ENCODE data around the gene GH2. TPM values are rescaled to one million over a fixed set of nuclear protein-coding genes. Genes with fewer than 3 reads are reported as not detected.
A peak's percentile ranks its signal among the peaks of the same experiment; 100 is the strongest.
"Not testable (repeated sequence)": the region's sequence is repeated elsewhere in the genome, so short reads cannot be mapped to it uniquely, and the experiment has no call there.

Gene GH2
- total and polyA plus RNA-seq, 2 experiments from 2014 or later = 0.59 to 2.3 TPM

DNA sequence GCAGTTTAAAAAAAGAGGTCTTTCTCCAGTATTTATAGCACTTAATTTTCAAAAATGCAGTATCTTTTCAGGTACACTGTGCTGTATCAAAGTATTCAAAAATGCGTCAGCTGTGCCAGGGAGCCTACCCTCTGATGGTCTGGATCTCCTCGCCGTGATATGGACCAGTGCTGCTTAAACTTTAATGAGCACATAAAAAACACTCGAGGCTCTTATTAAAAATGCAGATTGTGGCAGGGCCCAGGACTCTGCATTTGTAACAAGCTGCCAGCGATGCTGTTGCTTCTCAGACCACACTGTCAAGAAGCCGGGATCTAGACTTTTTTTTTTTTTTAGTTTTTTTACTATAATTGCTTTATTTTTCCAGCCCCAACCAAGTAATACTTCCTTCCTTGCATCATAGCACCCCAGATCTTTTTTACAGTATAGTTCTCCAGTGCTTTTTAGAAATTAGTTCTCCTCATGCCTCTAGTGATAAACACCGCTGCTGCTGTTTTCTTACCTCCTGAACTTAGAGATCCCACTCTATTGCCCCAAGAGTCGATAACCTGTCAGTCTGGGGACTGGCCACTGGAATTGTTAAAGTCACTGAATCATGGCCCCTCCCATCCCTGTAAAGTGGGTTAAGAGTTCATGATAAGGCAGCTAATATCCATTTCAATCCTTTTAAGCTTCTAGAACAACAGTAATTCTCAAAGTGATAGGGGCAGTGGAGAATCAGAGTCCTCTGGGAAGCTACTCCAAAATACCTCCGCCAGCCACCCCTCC lies 37.6 kb downstream of the GH2 start:
- H3K4me1 ChIP-seq (ENCODE audit: insufficient read depth) = peaks cover 17% of the 10 kb centered on the region
- H4K20me1 ChIP-seq (replicated peaks; ENCODE audit: insufficient read depth) = peaks cover 7% of the 10 kb centered on the region; the same call in 1 of the 2 replicates
- H3K9me3 Mint-ChIP-seq = peaks cover 13% of the 10 kb centered on the region
- H3K27ac Mint-ChIP-seq = no peak overlapping the region
- peaks cover 28% of the 10 kb centered on the region for H3K27me3 Mint-ChIP-seq (ENCODE audit: insufficient read depth, low read depth, poor library complexity)
- peaks cover 11% of the 10 kb centered on the region for H3K9me2 ChIP-seq (ENCODE audit: insufficient read depth)
- H3F3A ChIP-seq (replicated peaks; ENCODE audit: low read depth) = peaks cover 15% of the 10 kb centered on the region; the same call in 1 of the 2 replicates
- peak overlapping the region; percentile 94; the same call in 1 of the 2 replicates for H3K4me3 ChIP-seq
- DNase-seq (ENCODE audit: low spot score) (no peak), ATAC-seq (no peak)
- H3K4me3 Mint-ChIP-seq = peak overlapping the region; percentile 85
- TF ChIP-seq, protein P1, sequence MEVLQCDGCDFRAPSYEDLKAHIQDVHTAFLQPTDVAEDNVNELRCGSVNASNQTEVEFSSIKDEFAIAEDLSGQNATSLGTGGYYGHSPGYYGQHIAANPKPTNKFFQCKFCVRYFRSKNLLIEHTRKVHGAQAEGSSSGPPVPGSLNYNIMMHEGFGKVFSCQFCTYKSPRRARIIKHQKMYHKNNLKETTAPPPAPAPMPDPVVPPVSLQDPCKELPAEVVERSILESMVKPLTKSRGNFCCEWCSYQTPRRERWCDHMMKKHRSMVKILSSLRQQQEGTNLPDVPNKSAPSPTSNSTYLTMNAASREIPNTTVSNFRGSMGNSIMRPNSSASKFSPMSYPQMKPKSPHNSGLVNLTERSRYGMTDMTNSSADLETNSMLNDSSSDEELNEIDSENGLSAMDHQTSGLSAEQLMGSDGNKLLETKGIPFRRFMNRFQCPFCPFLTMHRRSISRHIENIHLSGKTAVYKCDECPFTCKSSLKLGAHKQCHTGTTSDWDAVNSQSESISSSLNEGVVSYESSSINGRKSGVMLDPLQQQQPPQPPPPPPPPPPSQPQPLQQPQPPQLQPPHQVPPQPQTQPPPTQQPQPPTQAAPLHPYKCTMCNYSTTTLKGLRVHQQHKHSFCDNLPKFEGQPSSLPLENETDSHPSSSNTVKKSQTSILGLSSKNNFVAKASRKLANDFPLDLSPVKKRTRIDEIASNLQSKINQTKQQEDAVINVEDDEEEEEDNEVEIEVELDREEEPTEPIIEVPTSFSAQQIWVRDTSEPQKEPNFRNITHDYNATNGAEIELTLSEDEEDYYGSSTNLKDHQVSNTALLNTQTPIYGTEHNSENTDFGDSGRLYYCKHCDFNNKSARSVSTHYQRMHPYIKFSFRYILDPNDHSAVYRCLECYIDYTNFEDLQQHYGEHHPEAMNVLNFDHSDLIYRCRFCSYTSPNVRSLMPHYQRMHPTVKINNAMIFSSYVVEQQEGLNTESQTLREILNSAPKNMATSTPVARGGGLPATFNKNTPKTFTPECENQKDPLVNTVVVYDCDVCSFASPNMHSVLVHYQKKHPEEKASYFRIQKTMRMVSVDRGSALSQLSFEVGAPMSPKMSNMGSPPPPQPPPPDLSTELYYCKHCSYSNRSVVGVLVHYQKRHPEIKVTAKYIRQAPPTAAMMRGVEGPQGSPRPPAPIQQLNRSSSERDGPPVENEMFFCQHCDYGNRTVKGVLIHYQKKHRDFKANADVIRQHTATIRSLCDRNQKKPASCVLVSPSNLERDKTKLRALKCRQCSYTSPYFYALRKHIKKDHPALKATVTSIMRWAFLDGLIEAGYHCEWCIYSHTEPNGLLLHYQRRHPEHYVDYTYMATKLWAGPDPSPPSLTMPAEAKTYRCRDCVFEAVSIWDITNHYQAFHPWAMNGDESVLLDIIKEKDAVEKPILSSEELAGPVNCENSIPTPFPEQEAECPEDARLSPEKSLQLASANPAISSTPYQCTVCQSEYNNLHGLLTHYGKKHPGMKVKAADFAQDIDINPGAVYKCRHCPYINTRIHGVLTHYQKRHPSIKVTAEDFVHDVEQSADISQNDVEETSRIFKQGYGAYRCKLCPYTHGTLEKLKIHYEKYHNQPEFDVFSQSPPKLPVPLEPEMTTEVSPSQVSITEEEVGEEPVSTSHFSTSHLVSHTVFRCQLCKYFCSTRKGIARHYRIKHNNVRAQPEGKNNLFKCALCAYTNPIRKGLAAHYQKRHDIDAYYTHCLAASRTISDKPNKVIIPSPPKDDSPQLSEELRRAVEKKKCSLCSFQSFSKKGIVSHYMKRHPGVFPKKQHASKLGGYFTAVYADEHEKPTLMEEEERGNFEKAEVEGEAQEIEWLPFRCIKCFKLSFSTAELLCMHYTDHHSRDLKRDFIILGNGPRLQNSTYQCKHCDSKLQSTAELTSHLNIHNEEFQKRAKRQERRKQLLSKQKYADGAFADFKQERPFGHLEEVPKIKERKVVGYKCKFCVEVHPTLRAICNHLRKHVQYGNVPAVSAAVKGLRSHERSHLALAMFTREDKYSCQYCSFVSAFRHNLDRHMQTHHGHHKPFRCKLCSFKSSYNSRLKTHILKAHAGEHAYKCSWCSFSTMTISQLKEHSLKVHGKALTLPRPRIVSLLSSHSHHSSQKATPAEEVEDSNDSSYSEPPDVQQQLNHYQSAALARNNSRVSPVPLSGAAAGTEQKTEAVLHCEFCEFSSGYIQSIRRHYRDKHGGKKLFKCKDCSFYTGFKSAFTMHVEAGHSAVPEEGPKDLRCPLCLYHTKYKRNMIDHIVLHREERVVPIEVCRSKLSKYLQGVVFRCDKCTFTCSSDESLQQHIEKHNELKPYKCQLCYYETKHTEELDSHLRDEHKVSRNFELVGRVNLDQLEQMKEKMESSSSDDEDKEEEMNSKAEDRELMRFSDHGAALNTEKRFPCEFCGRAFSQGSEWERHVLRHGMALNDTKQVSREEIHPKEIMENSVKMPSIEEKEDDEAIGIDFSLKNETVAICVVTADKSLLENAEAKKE (CRISPR knock-in tag; IDR thresholded peaks at IDR 0.05) = no peak
- TF ChIP-seq JUNB (IDR thresholded peaks at IDR 0.05; ENCODE audit: unreplicated experiment) = no peak
- no peak for TF ChIP-seq EZH2 (IDR thresholded peaks at IDR 0.05; ENCODE audit: low read depth, unreplicated experiment)
- TF ChIP-seq POLR2AphosphoS5 (IDR thresholded peaks at IDR 0.05; ENCODE audit: low read depth) = no peak
- TF ChIP-seq, protein P2, sequence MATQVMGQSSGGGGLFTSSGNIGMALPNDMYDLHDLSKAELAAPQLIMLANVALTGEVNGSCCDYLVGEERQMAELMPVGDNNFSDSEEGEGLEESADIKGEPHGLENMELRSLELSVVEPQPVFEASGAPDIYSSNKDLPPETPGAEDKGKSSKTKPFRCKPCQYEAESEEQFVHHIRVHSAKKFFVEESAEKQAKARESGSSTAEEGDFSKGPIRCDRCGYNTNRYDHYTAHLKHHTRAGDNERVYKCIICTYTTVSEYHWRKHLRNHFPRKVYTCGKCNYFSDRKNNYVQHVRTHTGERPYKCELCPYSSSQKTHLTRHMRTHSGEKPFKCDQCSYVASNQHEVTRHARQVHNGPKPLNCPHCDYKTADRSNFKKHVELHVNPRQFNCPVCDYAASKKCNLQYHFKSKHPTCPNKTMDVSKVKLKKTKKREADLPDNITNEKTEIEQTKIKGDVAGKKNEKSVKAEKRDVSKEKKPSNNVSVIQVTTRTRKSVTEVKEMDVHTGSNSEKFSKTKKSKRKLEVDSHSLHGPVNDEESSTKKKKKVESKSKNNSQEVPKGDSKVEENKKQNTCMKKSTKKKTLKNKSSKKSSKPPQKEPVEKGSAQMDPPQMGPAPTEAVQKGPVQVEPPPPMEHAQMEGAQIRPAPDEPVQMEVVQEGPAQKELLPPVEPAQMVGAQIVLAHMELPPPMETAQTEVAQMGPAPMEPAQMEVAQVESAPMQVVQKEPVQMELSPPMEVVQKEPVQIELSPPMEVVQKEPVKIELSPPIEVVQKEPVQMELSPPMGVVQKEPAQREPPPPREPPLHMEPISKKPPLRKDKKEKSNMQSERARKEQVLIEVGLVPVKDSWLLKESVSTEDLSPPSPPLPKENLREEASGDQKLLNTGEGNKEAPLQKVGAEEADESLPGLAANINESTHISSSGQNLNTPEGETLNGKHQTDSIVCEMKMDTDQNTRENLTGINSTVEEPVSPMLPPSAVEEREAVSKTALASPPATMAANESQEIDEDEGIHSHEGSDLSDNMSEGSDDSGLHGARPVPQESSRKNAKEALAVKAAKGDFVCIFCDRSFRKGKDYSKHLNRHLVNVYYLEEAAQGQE (IDR thresholded peaks at IDR 0.05; ENCODE audit: unreplicated experiment) = no peak
- no peak for TF ChIP-seq ZNF114 (CRISPR knock-in tag; IDR thresholded peaks at IDR 0.05)
- no peak for TF ChIP-seq NANOG (IDR thresholded peaks at IDR 0.05; ENCODE audit: borderline replicate concordance)
- TF ChIP-seq ZNF331 (CRISPR knock-in tag; IDR thresholded peaks at IDR 0.05; ENCODE audit: low read depth) = no peak
- TF ChIP-seq, protein P3, sequence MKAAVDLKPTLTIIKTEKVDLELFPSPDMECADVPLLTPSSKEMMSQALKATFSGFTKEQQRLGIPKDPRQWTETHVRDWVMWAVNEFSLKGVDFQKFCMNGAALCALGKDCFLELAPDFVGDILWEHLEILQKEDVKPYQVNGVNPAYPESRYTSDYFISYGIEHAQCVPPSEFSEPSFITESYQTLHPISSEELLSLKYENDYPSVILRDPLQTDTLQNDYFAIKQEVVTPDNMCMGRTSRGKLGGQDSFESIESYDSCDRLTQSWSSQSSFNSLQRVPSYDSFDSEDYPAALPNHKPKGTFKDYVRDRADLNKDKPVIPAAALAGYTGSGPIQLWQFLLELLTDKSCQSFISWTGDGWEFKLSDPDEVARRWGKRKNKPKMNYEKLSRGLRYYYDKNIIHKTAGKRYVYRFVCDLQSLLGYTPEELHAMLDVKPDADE (IDR thresholded peaks at IDR 0.05) = no peak
- no peak for TF ChIP-seq CREB1 (CRISPR knock-in tag; IDR thresholded peaks at IDR 0.05; ENCODE audit: low read depth)
- peaks cover 5% of the 10 kb centered on the region; the same call in 1 of the 3 replicates for H3K36me3 Mint-ChIP-seq (ENCODE audit: low read depth)
- H3K27ac ChIP-seq (ENCODE audit: low read depth) = no peak overlapping the region; the same call in 1 of the 2 replicates
- H3K4me2 ChIP-seq = 0 out of 2 replicates have a peak overlapping the region, but pooled peaks have one; percentile 71
- H3K36me3 ChIP-seq (ENCODE audit: insufficient read depth) = no peaks in the 10 kb centered on the region
- H3K79me2 ChIP-seq (replicated peaks; ENCODE audit: insufficient read depth) = peaks cover 24% of the 10 kb centered on the region
- H3K27me3 ChIP-seq (ENCODE audit: insufficient read depth) = peaks cover 40% of the 10 kb centered on the region
- no peak overlapping the region for H2AFZ ChIP-seq
- peaks cover 25% of the 10 kb centered on the region for H3K4me1 Mint-ChIP-seq

DNA sequence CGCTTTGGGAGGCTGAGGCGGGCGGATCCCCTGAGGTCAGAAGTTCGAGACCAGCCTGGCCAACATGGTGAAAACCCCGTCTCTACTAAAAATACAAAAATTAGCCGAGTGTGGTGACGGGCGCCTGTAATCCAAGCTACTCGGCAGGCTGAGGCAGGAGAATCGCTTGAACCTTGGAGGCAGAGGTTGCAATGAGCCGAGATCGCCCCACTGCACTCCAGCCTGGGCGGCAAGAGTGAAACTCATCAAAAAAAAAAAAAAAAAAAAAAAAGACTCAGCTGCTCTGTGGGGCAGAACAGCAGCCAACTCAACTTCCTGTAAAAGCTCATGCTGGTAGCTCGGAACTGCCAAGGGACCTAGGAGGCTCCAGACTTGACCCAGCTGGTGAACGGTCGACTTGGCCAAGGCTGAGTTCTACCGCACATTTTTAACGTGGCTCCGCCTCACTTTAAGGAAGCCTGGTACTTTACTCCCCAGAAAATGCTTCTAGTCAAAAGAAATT lies 38.3 kb downstream of the GH2 start:
- peaks cover 24% of the 10 kb centered on the region for H3K4me1 ChIP-seq (ENCODE audit: insufficient read depth)
- peaks cover 21% of the 10 kb centered on the region for H3K27me3 Mint-ChIP-seq (ENCODE audit: insufficient read depth, low read depth, poor library complexity)
- H3K4me2 ChIP-seq = peak overlapping the region; percentile 71
- not testable (repeated sequence) for H4K20me1 ChIP-seq (replicated peaks; ENCODE audit: insufficient read depth); H3K36me3 Mint-ChIP-seq (ENCODE audit: low read depth); DNase-seq (ENCODE audit: low spot score); H3K9me2 ChIP-seq (ENCODE audit: insufficient read depth); H3K9me3 Mint-ChIP-seq; H3K36me3 ChIP-seq (ENCODE audit: insufficient read depth); ATAC-seq
- H3K4me3 Mint-ChIP-seq = peak overlapping the region; percentile 85
- peaks cover 32% of the 10 kb centered on the region for H3K4me1 Mint-ChIP-seq
- peaks cover 29% of the 10 kb centered on the region for H3K79me2 ChIP-seq (replicated peaks; ENCODE audit: insufficient read depth)
- peaks cover 38% of the 10 kb centered on the region for H3K27me3 ChIP-seq (ENCODE audit: insufficient read depth)
- peak overlapping the region; percentile 94 for H2AFZ ChIP-seq
- peaks cover 15% of the 10 kb centered on the region; the same call in 1 of the 2 replicates for H3F3A ChIP-seq (replicated peaks; ENCODE audit: low read depth)
- peak overlapping the region; percentile 94 for H3K4me3 ChIP-seq
- H3K27ac ChIP-seq (ENCODE audit: low read depth) = peak overlapping the region; percentile 79; the same call in 1 of the 2 replicates
- H3K27ac Mint-ChIP-seq = peak overlapping the region; percentile 80

Data from GM23338 (cell line).